ENCODE data around the gene NEU2. TPM values are rescaled to one million over a fixed set of nuclear protein-coding genes. Genes with fewer than 3 reads are reported as not detected.

Gene NEU2
- total and polyA plus RNA-seq, 10 donors, result not detected

- Histone ChIP-seq H3K9me3 (no peaks in the 10 kb centered on the region), H3K4me3 (peak overlapping the region in 4 of 8 donors; percentile 4 to 58 (median 14)), H3K27ac (peak overlapping the region; percentile 79 to 96 (median 92)), H3K4me1 (peaks cover 85 to 100% (median 100%) of the 10 kb centered on the region in 6 donors), H3K27me3 (replicated peaks in 1 of 7) (no peaks in the 10 kb centered on the region), H3K36me3 (peaks cover 0 to 65% (median 21%) of the 10 kb centered on the region in 6 donors)
- TF ChIP-seq POLR2AphosphoS5 (IDR thresholded peaks at IDR 0.05) (peak in 1 of 3 donors; percentile 42), POLR2A (IDR thresholded peaks at IDR 0.05) (no peak)
- TF ChIP-seq, protein P1, sequence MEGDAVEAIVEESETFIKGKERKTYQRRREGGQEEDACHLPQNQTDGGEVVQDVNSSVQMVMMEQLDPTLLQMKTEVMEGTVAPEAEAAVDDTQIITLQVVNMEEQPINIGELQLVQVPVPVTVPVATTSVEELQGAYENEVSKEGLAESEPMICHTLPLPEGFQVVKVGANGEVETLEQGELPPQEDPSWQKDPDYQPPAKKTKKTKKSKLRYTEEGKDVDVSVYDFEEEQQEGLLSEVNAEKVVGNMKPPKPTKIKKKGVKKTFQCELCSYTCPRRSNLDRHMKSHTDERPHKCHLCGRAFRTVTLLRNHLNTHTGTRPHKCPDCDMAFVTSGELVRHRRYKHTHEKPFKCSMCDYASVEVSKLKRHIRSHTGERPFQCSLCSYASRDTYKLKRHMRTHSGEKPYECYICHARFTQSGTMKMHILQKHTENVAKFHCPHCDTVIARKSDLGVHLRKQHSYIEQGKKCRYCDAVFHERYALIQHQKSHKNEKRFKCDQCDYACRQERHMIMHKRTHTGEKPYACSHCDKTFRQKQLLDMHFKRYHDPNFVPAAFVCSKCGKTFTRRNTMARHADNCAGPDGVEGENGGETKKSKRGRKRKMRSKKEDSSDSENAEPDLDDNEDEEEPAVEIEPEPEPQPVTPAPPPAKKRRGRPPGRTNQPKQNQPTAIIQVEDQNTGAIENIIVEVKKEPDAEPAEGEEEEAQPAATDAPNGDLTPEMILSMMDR (IDR thresholded peaks at IDR 0.05 in 8 of 11, conservative IDR thresholded peaks at IDR 0.05 in 3 of 11), result no peak
- 55 to 66% (median 61%) methylated on average over 8 of the region's 8 CpGs for WGBS, 5 donors
- DNase-seq, result no peak
- intact Hi-C loops (cut with DNase I; ENCODE audit: low total_unique reads), result no loop called here
Measured at GRCh38 chr2:233083782-233084181, 51.3 kb downstream of the NEU2 start.

- Histone ChIP-seq H3K27me3 (replicated peaks in 1 of 7) (no peaks in the 10 kb centered on the region), H3K4me3 (peak overlapping the region in 5 of 8 donors; percentile 1 to 58 (median 13)), H3K27ac (peak overlapping the region; percentile 79 to 96 (median 92)), H3K4me1 (peaks cover 83 to 100% (median 100%) of the 10 kb centered on the region in 6 donors), H3K9me3 (no peaks in the 10 kb centered on the region), H3K36me3 (peaks cover 0 to 65% (median 23%) of the 10 kb centered on the region in 6 donors)
- WGBS, 5 donors, result 12 to 18% (median 15%) methylated on average over 13 of the region's 13 CpGs
- no peak for TF ChIP-seq POLR2A (IDR thresholded peaks at IDR 0.05)
- TF ChIP-seq, protein P1 (IDR thresholded peaks at IDR 0.05 in 8 of 11, conservative IDR thresholded peaks at IDR 0.05 in 3 of 11), result no peak
- TF ChIP-seq POLR2AphosphoS5 (IDR thresholded peaks at IDR 0.05), result peak; percentile 55 to 96 (median 74)
- peak; percentile 91 for DNase-seq
- intact Hi-C loops (cut with DNase I; ENCODE audit: low total_unique reads), result no loop called here
Measured at GRCh38 chr2:233084488-233084887, 52.0 kb downstream of the NEU2 start.

Other genes starting within 250 kb of the NEU2 start
- gene SNORC, start 162.4 kb upstream of the NEU2 start, total RNA-seq, result 1 to 10 TPM in 5 of 7 donors, under 1 TPM in 2; 0.68 to 2.9 (median 1.2) TPM
- 1 to 10 TPM in 2 of 3 donors, under 1 TPM in 1; 0.94 to 5.1 (median 1.7) TPM for gene SNORC, start 162.4 kb upstream of the NEU2 start, polyA plus RNA-seq
- gene NGEF, start 19.4 kb upstream of the NEU2 start, total RNA-seq, result under 1 TPM in 3 of 7 donors, not detected in 4; 0.23 to 0.79 (median 0.43) TPM
- gene NGEF, start 19.4 kb upstream of the NEU2 start, polyA plus RNA-seq, result under 1 TPM in 2 of 3 donors, not detected in 1; 0.26 to 0.45 TPM
- 100 to 1,000 TPM; 172 to 246 (median 186) TPM for gene INPP5D, start 27.7 kb downstream of the NEU2 start, total RNA-seq
- 10 to 100 TPM; 71.1 to 97.8 (median 97.4) TPM for gene INPP5D, start 27.7 kb downstream of the NEU2 start, polyA plus RNA-seq
- 10 to 100 TPM; 32.0 to 45.8 (median 34.7) TPM for gene ATG16L1, start 219.0 kb downstream of the NEU2 start, total RNA-seq
- 10 to 100 TPM; 12.0 to 15.6 (median 13.6) TPM for gene ATG16L1, start 219.0 kb downstream of the NEU2 start, polyA plus RNA-seq

All from spleen (tissue), 11 donors.